ENCODE results near the gene SH3GL3.

DNA sequence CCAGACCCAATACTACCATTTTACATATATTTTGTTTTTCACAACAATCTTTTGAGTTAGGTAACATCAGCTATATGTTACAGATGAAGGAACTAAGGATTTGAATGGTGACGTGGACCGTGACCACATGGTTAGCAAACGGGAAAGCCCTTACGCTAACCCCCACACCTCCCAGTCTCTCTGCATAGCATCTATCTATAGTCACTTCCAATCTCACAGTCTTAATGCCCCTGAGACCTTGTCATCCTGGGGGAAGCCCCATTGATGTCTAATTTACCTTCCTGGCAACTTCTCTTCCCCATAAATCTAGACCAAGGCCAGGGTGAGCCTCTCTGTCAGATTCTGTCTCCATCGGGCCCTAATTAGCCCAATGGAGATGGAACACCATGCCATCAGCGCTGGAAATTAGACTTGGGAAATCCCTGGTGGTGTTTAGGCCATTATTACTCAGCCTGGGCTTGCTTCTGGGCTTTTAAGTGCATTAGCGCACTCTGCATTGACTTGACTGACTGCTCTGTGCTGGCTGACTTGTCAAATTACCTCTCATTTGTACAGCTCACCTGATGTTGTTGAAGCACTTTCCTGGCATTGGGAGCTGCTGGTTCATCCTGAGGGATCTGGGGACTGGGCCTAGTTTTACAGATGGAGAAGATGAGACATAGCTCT, 34.0 kb upstream of the SH3GL3 start:
- TF ChIP-seq, protein P1, sequence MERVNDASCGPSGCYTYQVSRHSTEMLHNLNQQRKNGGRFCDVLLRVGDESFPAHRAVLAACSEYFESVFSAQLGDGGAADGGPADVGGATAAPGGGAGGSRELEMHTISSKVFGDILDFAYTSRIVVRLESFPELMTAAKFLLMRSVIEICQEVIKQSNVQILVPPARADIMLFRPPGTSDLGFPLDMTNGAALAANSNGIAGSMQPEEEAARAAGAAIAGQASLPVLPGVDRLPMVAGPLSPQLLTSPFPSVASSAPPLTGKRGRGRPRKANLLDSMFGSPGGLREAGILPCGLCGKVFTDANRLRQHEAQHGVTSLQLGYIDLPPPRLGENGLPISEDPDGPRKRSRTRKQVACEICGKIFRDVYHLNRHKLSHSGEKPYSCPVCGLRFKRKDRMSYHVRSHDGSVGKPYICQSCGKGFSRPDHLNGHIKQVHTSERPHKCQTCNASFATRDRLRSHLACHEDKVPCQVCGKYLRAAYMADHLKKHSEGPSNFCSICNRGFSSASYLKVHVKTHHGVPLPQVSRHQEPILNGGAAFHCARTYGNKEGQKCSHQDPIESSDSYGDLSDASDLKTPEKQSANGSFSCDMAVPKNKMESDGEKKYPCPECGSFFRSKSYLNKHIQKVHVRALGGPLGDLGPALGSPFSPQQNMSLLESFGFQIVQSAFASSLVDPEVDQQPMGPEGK (CRISPR knock-in tag; IDR thresholded peaks at IDR 0.05; ENCODE audit: borderline replicate concordance): no peak
- no peak for TF ChIP-seq BACH2 (CRISPR knock-in tag; IDR thresholded peaks at IDR 0.05; ENCODE audit: borderline replicate concordance)
